HG02885 (cell line): Measurements from ENCODE around the gene PKNOX2.

Experiments
- ATAC-seq: cut with Tn5 transposase; IDR thresholded peaks from one replicate; pipeline ENCODE4 v1.9.1; 2021; ENCODE audit warnings: mild to moderate bottlenecking; ENCODE audit not compliant: unreplicated experiment, poor library complexity

The PKNOX2 gene

DNA sequence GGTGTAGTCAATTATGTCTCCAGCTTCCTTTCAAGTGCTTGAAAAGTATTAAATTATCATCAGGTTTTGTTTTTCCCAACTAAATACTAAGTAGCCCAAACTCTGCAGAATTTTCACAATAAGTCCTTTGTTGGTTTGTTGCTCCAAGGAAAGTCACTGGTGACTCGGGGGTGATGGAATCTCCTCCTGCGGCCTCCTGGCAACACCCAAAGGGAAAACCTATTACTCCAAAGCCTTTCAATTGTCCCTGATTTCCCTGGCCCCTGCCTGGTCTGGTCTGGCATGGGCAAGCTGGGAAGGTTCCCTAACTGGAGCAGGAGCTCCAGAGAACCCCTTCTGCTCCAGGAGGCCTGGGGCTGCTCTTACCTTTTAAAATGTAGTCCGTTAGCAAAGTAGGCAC is 283.6 kb downstream of the PKNOX2 start:
- ATAC-seq, result no peak

DNA sequence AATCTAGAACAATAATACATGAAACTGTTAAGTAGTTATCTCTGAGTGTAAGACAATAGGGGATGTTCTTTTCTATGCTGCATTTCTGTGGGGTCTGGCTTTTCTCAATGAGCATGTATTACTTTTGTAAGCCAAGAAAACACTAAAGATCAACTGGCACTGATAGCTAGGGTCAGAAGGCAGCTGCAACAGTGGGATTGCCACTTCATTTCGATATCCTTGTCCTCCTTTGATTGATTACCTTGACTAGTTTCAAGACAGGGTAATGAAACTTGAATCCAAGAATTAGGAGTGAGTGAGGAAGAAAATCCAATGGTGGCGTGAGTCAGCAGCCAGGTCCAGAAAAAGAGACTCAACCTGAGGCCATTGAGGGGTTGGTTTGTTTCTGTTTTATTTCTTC is 285.0 kb downstream of the PKNOX2 start:
- no peak for ATAC-seq

DNA sequence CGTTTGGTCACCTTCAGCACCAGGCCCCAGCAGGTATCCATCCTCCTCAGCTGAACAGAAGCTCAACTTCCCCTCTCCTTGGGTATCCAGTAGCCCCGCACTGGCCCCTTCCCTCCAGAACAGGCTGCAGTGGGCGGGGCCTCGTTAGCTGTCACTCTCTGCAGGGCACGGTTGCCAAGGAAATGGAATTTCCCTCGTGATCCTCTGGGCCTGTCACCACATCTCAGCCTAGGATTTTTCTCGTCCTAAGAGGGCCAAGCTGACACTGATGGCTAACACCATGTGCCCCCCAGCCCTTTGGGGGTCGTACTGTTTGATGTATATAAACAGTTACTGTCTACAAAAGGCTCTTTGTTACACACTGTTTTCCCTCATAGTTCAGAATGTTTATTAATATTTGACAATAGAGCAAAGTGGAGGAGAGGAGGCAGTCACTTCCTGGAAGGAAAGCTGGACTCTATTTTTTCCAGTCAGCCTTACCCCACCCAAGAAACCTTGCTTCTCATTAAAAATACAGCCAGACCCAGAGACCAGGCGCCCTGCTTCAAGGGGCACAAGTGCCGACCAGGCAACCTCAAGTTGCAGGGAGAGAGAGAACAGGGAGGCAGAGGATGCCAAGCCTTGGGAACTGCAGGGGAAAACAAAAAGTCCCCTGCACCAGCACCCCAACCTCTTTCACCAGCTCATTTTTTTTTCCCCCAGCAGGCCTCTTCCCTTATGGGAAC is 287.0 kb downstream of the PKNOX2 start:
- no peak for ATAC-seq

DNA sequence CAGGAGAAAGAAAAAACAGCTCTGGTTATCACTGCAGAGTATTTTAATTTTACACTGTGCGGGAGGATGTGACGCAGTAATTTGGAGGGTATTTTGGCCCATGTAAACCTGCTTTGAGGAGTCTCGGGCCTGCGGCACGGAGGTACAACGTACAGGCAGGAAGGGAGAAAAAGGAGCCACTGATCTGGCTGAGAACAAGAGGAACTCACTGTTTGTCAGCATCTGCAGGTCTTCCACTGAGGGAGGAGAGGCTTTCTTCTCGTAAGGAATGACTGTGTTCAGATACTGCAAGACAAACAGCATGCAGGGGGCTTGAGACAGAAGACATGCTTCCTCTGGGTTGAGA is 287.5 kb downstream of the PKNOX2 start:
- no peak for ATAC-seq

DNA sequence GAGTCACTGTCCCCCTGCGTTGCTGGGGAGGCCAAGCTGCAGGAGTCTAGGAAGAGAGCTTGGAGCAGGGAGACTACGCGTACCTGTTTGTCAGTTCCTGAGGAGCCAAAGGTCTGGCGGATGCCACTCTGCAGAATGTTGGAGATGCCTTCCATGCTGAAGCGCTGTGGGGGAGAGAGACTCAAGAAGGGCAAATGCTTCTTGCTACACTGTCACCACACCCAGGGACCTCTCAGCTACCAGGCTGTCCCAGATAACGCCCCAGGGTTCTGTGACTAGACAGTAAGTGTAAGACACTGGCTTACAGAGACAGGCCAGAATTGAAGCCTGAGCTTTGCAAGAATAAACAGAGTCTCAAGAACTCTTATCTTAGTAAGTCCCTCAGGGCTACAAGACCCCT is 289.5 kb downstream of the PKNOX2 start:
- ATAC-seq, result no peak

DNA sequence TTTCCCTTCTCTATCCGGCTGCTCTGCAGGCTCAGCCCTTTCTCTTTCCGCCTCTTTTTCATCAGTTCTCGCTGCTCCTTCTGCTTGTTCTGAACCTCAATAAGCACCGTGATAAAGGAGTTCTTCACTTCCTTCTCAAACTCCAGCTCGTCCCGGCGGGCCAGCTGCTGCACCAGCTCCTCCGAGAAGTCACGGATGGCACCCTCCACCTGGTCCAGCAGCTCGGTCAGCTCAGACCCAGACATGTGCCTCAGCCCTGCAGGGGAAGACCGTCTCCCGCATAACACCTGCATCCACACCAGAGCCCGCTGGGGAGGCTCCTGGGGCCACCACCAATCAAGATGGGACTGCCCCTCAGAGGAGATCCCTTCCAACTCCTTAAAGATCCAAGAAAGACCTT is 291.3 kb downstream of the PKNOX2 start:
- ATAC-seq, result no peak

DNA sequence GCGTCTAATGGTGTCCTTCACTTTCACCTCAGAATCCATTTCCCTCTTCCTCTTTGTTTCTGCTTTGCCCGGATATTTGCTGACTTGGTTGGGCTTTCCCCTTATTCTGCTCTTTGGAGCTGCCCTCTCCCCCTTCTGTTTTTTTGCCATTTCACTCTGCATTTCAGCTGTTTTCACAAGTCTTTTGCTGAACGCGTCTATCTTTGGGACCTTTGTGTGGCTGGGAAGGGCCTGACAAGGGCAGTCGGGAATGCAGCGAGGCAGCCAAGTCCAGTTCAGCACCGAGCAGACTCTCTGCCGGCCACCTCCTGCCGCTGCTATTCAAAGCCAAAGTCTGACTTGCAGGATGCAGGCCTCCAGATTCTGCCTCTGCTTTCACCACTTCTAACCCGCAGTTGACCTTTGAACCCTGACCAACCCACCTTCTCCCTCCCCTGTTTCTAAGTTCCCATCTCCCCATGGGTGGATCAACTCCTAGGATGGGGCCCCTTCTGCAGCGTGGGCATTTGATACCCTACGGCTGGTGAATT is 293.3 kb downstream of the PKNOX2 start:
- ATAC-seq, result no peak

DNA sequence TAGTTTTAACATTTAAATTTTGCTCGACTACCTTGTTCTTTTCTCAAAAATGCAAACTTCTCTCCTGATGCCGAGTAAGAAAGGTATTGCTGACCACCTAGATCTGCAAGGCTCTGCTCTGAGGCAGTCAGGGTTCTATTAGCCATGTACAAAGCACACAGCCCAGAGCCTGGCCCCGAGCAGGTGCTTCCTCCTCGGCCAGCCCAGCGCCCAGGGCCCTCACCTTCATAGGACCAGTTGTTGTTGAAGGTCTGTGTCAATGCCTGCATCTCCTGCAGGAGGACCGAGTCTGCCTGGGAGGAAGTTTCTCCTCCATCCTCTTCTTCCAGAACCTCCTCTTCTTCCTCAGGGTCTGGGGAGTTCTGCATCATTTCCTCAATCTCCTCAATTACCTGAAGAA is 295.7 kb downstream of the PKNOX2 start:
- no peak for ATAC-seq

DNA sequence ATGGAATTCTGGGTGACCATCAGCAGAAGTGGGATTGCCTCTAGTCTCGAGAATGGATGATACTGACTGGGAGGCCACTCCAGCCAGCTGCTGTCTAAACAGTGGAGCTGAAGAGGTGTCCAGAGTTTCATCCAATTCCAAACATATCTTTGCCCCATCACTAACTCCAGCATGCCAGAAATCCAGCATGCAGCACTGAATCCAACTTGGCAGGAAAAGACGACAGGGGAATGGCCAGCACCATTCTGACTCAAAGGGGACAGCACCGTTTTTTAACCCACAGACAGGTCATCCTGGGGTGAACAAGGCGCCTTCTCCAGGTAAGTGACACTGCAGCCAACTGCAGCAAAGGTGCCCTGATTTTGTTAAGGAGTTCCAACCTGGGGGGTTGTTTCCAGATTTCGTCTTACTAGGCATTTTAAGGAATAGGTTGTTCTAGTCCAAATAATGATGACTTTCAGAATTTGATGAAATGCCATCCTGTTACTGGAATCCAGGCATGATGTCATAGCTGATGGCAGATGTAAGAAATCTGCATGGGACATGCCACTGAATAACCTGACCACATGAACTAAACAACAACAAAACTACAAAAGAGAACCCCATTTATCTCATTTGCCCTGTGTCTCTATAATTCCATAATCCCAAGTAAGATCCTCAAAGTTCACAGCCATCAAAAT is 299.2 kb downstream of the PKNOX2 start:
- no peak for ATAC-seq

DNA sequence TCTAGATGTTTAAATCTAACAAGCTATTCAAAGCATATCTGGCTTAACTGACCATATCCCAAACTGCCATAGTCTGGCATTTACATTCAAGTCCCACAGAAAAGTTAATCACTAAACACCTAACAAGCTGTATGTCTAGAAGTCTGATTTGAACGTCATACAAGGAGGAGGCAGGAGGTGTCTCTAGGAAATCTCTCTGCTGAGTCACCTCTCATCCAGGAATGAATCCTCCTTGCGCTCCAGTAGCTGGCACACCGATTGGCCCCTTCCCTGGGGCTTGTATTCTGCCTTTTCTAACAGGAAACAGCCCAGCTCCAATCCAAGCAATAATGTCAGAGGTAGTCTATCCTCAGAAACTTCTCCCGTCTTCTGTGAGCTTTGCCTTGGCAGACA is 299.7 kb downstream of the PKNOX2 start:
- ATAC-seq, result no peak

DNA sequence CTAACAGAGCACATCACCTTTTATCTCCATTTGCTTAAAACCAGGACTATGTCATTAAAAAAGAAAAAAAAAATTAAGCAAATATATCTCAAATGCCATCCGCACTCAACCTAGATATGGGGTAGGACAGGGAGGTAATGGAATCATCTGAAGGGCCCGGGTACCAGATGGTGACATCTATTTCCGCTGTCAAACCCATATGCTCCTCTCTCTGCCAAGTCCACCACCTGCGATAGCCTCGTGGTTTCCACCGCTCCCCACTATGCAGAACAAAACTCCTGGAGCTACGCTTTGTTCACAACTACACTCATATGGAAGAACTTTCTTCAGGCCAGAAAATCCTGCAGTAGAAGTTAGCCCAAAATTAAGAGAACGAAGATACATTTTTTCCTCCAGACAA is 300.1 kb downstream of the PKNOX2 start:
- ATAC-seq, result no peak

DNA sequence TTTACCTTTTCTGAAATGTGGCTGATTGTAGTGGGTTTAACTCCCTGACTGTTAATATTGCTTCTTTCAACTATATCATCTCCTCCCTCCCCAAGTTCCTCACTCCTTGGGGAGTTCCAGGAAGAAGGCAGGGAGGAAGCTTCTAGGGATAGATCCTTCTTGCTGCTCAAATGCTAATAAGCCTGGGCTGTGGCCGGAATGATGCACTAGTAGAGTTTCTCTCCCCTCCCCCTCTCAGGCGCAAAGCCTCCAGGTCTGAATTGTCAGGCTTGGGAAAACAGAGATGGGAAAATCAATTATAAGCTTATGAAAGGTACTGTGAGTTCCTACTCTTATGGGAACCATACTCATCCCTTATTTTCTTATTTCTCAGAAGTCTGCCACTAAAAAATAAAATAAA is 300.7 kb downstream of the PKNOX2 start:
- no peak for ATAC-seq

DNA sequence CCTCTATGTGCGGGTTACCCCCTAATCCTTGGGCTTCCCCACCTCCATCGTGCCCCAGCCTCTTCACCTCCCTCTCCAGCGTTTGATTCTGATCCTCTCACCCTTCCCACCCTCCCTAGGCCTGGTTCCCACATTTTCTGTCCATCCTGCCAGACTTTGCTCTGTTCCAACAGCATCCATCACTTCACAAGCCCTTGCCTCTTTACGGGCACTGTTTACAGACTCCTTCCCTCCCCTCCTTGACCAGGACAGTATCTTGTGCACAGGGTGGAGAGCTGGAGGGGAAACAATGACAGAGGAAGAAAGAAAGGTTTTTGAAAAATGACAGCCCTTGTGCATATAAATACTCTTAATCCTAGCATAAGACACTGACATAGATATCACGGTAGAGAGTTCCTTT is 301.1 kb downstream of the PKNOX2 start:
- ATAC-seq, result no peak

DNA sequence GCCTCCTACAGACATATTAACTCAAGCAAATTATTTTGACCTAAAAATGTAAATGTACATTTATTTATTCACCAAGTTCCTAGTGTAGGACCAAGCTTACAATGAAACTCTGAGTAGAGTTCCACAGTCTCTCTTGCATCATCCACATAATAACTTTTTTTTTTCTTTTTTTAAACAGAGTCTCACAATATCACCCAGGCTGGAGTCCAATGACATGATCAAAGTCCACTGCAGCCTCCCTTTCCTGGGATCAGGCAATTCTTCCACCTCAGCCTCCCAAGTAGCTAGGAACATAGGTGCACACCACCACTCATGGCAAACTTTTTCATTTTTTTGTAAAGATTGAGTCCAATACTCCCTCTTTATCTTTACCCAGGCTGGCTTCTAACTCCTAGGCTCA is 303.5 kb downstream of the PKNOX2 start:
- ATAC-seq, result no peak

DNA sequence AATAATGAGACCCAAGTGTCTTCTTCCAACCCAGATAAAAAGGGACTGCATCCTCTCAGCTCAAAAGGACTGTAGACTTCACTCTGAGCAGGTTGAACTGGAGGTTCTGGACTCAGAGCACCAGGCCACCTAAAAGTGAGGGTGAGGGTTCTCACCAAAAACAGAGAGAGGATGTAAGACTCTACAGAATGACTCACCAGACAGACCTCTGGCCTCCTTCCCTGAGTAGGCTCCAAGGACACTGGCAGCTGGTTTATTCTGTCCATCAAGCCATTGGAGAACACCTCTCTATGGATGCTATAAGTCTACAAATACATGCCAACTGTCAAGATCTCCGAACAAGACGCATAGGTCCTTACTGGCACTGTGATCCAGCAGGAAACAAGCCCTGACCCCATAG is 304.3 kb downstream of the PKNOX2 start:
- no peak for ATAC-seq

DNA sequence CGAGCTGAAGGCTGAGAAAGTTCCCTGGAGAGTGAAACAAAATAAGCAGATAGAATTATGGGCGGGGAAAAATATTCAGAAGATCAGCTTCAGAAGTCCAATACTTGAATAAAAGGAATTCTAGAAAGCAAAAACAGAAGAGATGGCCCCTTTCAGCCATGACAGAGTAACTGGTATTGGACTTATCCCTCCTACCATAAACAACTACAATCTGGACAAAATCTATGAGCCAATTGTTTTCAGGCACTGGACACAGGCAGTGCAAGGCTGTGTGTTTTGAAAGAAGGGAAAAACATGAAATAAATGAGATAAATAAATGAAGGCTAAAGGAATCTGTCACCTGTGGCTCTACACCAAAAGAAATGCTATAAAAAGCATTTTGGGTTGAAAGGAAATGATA is 305.8 kb downstream of the PKNOX2 start:
- ATAC-seq, result no peak

DNA sequence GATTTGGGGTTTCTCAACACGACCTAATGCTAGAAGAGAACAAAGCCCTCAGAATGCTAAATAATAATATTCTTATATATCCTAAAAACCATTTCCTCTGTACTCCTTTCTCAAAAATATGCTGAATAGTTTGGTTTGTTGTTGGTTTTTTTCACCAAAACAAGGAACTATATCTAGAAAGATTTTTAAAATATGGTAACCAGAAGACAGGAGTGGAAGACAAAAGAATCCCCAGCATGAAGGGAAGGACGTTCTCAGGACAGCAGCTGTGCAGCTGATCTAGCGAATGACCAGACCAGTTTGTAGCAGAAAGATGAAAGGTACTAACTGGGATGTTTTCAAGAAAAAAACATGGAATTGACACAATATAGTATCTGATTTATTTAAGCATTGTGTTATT is 312.2 kb downstream of the PKNOX2 start:
- ATAC-seq, result no peak

DNA sequence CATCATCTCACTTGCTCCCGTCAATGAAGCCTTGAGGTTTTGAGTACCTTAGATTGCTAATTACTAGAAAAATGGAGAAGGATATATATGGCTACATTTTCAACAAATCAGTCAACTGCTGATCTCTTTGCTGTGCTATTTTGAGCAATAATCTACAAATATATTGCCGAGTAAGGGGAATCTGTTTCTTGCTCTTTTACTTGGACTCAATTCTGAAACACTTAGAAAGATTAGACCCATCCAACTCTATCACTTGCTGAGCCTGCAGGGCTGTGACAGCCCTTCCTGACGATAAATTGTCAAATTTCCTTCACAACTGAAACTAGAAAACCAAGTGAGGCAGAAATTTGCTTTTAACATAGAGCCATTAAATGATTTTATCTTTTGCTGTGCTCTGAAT is 314.6 kb downstream of the PKNOX2 start:
- no peak for ATAC-seq

DNA sequence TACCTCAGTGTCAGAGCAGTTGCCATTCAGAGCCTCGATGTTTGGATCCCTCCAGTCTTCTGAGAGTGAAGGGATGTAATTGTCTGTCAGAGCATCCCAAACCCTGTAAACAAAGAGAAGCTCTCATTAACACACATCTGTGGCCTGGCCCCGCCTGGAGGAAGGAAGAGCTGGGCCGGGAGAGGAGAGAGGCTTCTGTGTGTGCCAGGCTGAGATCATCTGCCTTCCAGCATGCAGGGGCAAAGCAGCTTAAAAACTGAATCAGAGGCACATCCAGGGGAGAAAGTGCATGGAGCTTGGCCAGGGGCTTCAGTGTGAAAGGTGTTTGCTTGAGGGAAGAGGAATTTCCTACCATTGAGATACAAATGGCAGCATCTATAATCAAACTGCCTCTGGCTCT is 317.0 kb downstream of the PKNOX2 start:
- no peak for ATAC-seq
